GM21825 (cell line): ENCODE measurements around the gene GALE.

Experiments used
- ATAC-seq: cut with Tn5 transposase; IDR thresholded peaks from one replicate; pipeline ENCODE4 v1.9.1; 2021; ENCODE audit warnings: mild to moderate bottlenecking, moderate library complexity; ENCODE audit not compliant: unreplicated experiment

The GALE gene

DNA sequence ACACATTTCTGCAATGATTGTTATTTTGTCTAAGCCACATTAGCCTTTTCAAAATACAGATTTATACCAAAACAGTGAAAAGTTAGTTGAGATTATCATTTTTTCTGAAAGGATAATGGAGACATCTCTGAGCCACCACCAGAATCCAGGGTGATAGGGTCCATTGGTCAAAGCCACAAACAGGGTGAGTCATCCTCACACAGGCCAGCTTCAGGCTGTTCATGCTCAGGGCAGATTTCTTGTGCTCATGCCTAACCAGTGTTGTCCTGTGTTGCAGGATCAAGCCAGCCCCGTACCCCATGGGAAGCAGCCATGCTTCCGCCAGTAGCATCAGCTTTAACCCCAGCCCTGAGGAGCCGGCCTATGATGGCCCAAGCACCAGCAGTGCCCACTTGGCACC, 43.9 kb downstream of the GALE start:
- no peak for ATAC-seq

DNA sequence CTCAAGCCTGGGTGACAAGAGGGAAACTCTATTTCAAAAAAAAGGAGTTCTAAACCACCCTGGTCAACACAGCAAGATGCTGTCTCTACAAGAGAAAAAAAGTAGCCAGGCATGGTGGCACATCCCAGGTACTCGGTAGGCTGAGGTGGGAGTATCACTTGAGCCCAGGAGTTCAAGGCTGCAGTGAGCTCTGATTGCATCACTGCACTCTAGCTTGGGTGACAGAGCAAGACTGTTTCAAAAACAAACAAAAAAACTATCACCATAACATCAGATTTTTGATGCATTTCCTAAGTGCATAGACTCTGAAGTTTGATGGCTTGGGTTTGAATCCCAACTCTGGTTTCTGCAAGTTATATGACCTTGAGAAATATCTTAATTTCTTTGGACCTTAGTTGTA, 47.6 kb downstream of the GALE start:
- ATAC-seq: no peak

DNA sequence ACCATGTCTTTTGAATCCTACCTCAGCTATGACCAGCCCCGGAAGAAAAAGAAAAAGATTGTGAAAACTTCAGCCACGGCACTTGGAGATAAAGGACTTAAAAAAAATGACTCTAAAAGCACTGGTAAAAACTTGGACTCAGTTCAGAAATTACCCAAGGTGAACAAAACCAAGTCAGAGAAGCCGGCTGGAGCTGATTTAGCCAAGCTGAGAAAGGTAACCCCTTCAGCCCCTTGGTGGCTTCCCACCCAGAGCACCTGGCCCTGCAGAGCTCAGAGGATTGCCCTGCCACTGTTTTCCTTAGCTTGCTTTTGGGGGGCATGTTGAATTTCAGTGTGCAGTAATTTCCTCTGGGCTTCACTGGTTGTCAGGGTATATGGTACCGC, 48.7 kb downstream of the GALE start:
- ATAC-seq: no peak

DNA sequence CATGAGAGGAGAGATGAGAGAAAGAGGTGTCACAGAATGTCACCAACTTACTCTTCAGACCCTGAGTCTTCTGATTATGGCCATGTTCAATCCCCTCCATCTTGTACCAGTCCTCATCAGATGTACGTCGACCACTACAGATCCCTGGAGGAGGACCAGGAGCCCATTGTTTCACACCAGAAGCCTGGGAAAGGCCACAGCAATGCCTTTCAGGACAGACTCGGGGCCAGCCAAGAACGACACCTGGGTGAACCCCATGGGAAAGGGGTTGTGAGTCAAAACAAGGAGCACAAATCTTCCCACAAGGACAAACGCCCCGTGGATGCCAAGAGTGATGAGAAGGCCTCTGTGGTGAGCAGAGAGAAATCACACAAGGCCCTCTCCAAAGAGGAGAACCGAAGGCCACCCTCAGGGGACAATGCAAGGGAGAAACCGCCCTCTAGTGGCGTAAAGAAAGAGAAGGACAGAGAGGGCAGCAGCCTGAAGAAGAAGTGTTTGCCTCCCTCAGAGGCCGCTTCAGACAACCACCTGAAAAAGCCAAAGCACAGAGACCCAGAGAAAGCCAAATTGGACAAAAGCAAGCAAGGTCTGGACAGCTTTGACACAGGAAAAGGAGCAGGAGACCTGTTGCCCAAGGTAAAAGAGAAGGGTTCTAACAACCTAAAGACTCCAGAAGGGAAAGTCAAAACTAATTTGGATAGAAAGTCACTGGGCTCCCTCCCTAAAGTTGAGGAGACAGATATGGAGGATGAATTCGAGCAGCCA, 49.3 kb downstream of the GALE start:
- ATAC-seq: no peak

DNA sequence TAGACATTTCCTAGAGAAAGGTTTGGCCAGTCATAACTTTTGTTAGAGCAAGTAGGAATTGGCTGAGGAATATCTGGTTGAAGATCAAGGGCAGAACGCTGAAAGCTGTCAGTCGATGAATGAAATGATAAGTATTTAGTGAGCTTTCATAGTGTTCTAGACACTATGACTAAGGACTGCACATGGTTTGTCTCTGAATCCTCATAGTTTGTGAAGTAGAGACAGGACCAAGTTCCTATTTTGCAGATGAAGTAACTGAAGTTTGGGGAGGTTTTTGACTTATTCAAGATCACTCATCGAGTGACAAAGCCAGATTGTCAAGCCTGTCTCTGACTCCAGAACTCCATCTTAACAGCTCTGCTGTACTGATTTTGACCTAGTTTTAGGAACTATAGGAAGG, 52.5 kb downstream of the GALE start:
- no peak for ATAC-seq
